Esophagus (tissue), 2 donors: ENCODE results near the gene AIMP1. TPM values are rescaled to one million over a fixed set of nuclear protein-coding genes. Genes with fewer than 3 reads are reported as not detected.

Experiments used
- H3K27ac ChIP-seq, 2 donors: one replicate each; pipeline ENCODE4 v1.5.1; 2013; ENCODE audit warnings: low read depth in 2 of 2, mild to moderate bottlenecking in 2 of 2, inconsistent platforms in 1 of 2, low read length in 1 of 2, moderate library complexity in 1 of 2
- H3K27me3 ChIP-seq, 2 donors: one replicate each; pipeline ENCODE4 v1.6.1; 2013; ENCODE audit warnings: low read length in 2 of 2, control low read depth in 1 of 2, mild to moderate bottlenecking in 1 of 2; ENCODE audit not compliant: insufficient read depth in 2 of 2, control insufficient read depth in 1 of 2
- H3K36me3 ChIP-seq, 2 donors: one replicate each; pipeline ENCODE4 v1.6.1; 2013; ENCODE audit warnings: low read length in 1 of 2; ENCODE audit not compliant: control insufficient read depth in 2 of 2, insufficient read depth in 2 of 2
- H3K4me1 ChIP-seq, 2 donors: one replicate each; pipeline ENCODE4 v1.6.1; 2013; ENCODE audit warnings: low read length in 1 of 2; ENCODE audit not compliant: control insufficient read depth in 2 of 2, insufficient read depth in 2 of 2
- H3K4me3 ChIP-seq, 2 donors: one replicate each; pipeline ENCODE4 v1.5.1; 2013; ENCODE audit warnings: low read length in 2 of 2, mild to moderate bottlenecking in 2 of 2, low read depth in 1 of 2, moderate library complexity in 1 of 2
- H3K9me3 ChIP-seq, 2 donors: one replicate each; pipeline ENCODE4 v1.6.1; 2013; ENCODE audit warnings: mild to moderate bottlenecking in 2 of 2, low read depth in 1 of 2, low read length in 1 of 2, moderate library complexity in 1 of 2; ENCODE audit not compliant: control insufficient read depth in 2 of 2, insufficient read depth in 1 of 2
- WGBS, 2 donors: extraction: QIAGEN DNeasy Blood & Tissue Kit; methylation state at CpG; one replicate each; pipeline ENCODE4 v1.1.7; 2013; 5-methylcytosine and 5-hydroxymethylcytosine counted together
- polyA plus RNA-seq, 2 donors: library from polyadenylated mRNA; stranded (reverse); fragments of 200-250 nt; gene quantifications; one replicate each; pipeline ENCODE4 v1.2.3, GENCODE V29; 2013
- donor health status: healthy with polysubstance abuse.
- donor health status: Bipolar disorder and iron deficiency.

The AIMP1 gene
- polyA plus RNA-seq, 2 donors, result 25.0 to 26.9 TPM

DNA sequence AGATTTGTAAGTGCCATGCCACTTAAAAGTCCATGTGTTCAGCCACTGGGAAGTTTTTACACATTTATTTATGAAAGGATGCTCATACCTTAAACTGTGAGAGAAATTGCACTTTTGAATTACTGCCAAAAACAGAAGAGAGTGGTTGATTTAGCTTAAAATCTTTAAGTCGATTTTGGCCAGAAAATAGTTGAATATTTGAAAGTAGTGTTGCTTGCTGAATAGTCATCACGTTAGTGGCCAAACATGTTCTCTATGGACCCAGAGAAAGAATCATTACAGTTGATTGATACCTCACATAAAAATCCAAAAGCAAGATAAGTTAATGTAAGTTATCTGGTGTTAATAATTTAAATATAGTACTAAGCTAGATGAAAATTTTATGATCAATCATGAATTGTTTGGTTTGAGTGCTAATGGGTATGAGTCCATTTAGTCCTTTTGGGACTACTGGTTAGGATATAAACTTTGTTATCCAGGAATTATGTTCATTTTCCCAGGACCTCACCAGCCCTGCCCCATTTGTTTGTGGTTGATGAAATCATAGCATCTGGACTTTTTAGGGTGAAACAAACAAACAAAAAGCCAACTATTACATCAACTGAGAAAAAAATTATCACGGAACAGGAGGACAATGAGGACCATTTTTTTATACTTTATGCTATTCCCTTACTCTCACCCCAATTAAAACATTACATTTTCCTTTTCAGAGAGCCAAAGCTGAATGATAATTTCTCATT is 45.9 kb downstream of the AIMP1 start:
- WGBS, 2 donors, result 73 to 76% methylated on average over 3 of the region's 3 CpGs
- Histone ChIP-seq H3K36me3 (no peaks in the 10 kb centered on the region), H3K4me3 (no peak overlapping the region), H3K4me1 (no peaks in the 10 kb centered on the region), H3K27me3 (no peaks in the 10 kb centered on the region), H3K27ac (no peak overlapping the region), H3K9me3 (peaks cover 0 to 2% of the 10 kb centered on the region in 2 donors)

- Histone ChIP-seq H3K36me3 (no peaks in the 10 kb centered on the region), H3K27me3 (no peaks in the 10 kb centered on the region)
- 79 to 98% methylated on average over 1 of the region's 1 CpG for WGBS, 2 donors
Observed at GRCh38 chr4:106364282-106364681, 47.9 kb downstream of the AIMP1 start.

GRCh38 chr4:106365613-106366012 is 49.3 kb downstream of the AIMP1 start:
- WGBS, 2 donors, result 67 to 72% methylated on average over 1 of the region's 1 CpG
- Histone ChIP-seq H3K27me3 (no peaks in the 10 kb centered on the region), H3K36me3 (no peaks in the 10 kb centered on the region), H3K27ac (no peak overlapping the region), H3K9me3 (peaks cover 0 to 2% of the 10 kb centered on the region in 2 donors), H3K4me3 (no peak overlapping the region), H3K4me1 (no peaks in the 10 kb centered on the region)

More at GRCh38 chr4:106364282-106364681, 47.9 kb downstream of the AIMP1 start:
- Histone ChIP-seq H3K27ac (no peak overlapping the region), H3K9me3 (peaks cover 0 to 2% of the 10 kb centered on the region in 2 donors), H3K4me3 (no peak overlapping the region), H3K4me1 (no peaks in the 10 kb centered on the region)

DNA sequence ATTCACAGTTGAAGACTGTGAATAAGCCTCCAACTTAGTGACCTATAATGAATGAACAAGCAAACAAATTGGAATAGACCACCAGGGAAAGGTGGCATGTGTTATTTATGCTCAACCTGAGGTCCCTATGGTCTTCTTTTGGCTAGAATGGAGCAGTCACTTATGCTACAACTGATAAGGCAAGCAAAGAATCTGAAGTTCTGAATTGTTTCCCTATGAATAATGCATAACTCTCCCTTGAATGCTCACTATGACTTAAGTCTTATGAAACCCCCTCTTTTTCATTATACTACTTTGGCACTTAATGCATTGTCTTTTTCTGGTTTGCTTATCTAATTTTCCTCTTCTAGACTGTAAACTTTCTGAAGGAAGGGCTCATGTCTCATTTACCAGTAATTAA is 49.7 kb downstream of the AIMP1 start:
- no peaks in the 10 kb centered on the region for H3K27me3 ChIP-seq
- H3K27ac ChIP-seq, result no peak overlapping the region
- no peaks in the 10 kb centered on the region for H3K4me1 ChIP-seq
- H3K4me3 ChIP-seq, result no peak overlapping the region
- H3K9me3 ChIP-seq, result peaks cover 0 to 2% of the 10 kb centered on the region in 2 donors
- no peaks in the 10 kb centered on the region for H3K36me3 ChIP-seq

DNA sequence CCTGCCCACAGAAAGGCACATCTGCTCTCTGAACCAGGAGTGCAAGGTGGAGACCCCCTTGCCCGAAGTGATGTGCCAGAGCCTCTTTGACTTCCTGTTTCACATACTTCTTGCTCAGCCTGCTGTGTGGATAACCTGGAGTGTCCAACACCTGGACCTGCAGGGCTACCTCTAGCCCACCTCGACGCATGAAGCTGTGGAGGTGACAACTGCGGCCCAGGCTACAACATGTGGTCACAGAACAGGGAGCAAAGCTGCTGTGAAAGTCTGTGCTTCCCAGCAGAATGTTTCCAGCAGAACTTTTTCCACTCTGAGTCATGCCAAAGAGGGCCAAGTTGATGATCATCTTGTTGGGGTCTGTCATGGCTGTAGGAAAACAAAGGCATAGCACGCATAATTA is 50.7 kb downstream of the AIMP1 start:
- whole genome bisulfite sequencing, 2 donors, result 90 to 93% methylated on average over 5 of the region's 5 CpGs
- Histone ChIP-seq H3K27ac (no peak overlapping the region), H3K36me3 (no peaks in the 10 kb centered on the region), H3K4me3 (no peak overlapping the region), H3K27me3 (no peaks in the 10 kb centered on the region), H3K9me3 (peaks cover 0 to 2% of the 10 kb centered on the region in 2 donors), H3K4me1 (no peaks in the 10 kb centered on the region)

DNA sequence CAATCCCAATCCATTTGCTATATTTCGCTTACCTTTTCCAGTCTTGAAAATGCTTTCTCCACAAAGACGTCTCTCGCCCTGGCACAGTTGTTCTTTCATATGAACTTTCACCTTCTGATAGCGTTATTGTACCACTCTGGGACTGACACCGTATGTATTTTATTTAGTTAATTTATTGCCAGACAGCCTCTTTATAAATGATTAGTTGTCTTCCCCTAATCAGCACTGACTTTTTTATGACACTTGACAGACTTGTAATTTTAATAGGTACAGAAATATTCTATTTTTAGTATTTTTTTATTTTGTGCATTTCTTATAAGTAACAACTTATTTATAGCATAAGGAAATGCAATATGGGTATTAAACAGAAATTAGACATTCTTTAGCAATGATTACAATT is 52.3 kb downstream of the AIMP1 start, which contains the start of gene GIMD1:
Gene GIMD1, minus strand, starts transcription at position 101 of the 400 bp plus-strand sequence. CDS start 1,343 bp downstream, outside the sequence.
- no peak within 1 kb of the TSS for H3K27ac ChIP-seq
- H3K36me3 ChIP-seq, result no peaks in the 10 kb centered on the region
- no peak within 1 kb of the TSS for H3K4me3 ChIP-seq

GRCh38 chr4:106369456-106370060 is 53.2 kb downstream of the AIMP1 start:
- Histone ChIP-seq H3K36me3 (no peaks in the 10 kb centered on the region), H3K9me3 (peaks cover 0 to 2% of the 10 kb centered on the region in 2 donors), H3K4me3 (no peak overlapping the region), H3K4me1 (no peaks in the 10 kb centered on the region), H3K27me3 (peaks cover 0 to 2% of the 10 kb centered on the region in 2 donors), H3K27ac (no peak overlapping the region)
- WGBS, 2 donors, result 23 to 28% methylated on average over 6 of the region's 6 CpGs

More for the DNA sequence above, 52.3 kb downstream of the AIMP1 start, which contains the start of gene GIMD1:
- Histone ChIP-seq H3K4me1 (no peaks in the 10 kb centered on the region), H3K27me3 (no peaks in the 10 kb centered on the region), H3K9me3 (peaks cover 0 to 2% of the 10 kb centered on the region in 2 donors)
- 68 to 87% methylated on average over 5 of the region's 5 CpGs for WGBS, 2 donors

DNA sequence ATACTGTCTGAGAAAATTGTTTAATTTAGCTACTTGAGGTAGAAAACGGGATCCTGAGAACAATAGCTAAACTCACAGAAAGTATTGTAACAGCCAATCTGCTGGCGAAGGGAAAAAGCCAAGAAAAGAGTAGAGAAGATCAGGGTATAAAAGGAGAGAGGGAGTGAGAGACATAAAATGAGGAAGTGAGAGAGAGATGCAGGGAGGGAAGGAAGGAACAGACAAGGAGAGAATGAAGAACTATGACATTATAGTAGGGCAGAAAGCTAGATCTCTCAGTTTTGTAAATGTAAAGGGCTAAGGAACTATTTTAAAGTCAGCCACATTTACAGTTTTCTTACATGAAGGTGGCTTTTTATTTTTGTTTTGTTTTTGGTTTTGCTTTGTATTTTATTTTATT is 53.9 kb downstream of the AIMP1 start:
- Histone ChIP-seq H3K36me3 (no peaks in the 10 kb centered on the region), H3K9me3 (peaks cover 0 to 2% of the 10 kb centered on the region in 2 donors), H3K4me1 (no peaks in the 10 kb centered on the region), H3K27me3 (peaks cover 0 to 2% of the 10 kb centered on the region in 2 donors), H3K4me3 (no peak overlapping the region), H3K27ac (no peak overlapping the region)
- WGBS, 2 donors, result 56 to 64% methylated on average over 2 of the region's 2 CpGs

- Histone ChIP-seq H3K4me1 (no peaks in the 10 kb centered on the region), H3K4me3 (no peak overlapping the region), H3K27ac (no peak overlapping the region), H3K27me3 (peaks cover 0 to 2% of the 10 kb centered on the region in 2 donors), H3K9me3 (peaks cover 0 to 2% of the 10 kb centered on the region in 2 donors), H3K36me3 (no peaks in the 10 kb centered on the region)
Observed at GRCh38 chr4:106371161-106371560, 54.8 kb downstream of the AIMP1 start.
